HG03039 (cell line): ENCODE results near the gene DLG2.
"Not testable (repeated sequence)": the region's sequence is repeated elsewhere in the genome, so short reads cannot be mapped to it uniquely, and the experiment has no call there.

Source experiments
- ATAC-seq: cut with Tn5 transposase; IDR thresholded peaks from one replicate; pipeline ENCODE4 v1.9.1; 2021; ENCODE audit warnings: mild to moderate bottlenecking, moderate library complexity; ENCODE audit not compliant: unreplicated experiment

DLG2 gene

GRCh38 chr11:85475660-85476517, 151.3 kb downstream of the DLG2 start:
- ATAC-seq: no peak

GRCh38 chr11:85472953-85473352, 154.2 kb downstream of the DLG2 start:
- no peak for ATAC-seq

GRCh38 chr11:85464283-85464682, 162.9 kb downstream of the DLG2 start:
- ATAC-seq: no peak

- ATAC-seq: no peak
Measured at GRCh38 chr11:85459304-85459703, 167.8 kb downstream of the DLG2 start.

GRCh38 chr11:85444479-85444878, 182.7 kb downstream of the DLG2 start:
- no peak for ATAC-seq

- ATAC-seq: no peak
Measured at GRCh38 chr11:85440273-85440672, 186.9 kb downstream of the DLG2 start.

GRCh38 chr11:85438328-85438727, 188.8 kb downstream of the DLG2 start:
- ATAC-seq: no peak

GRCh38 chr11:85431319-85431718, 195.8 kb downstream of the DLG2 start:
- ATAC-seq: no peak

GRCh38 chr11:85423794-85424193, 203.3 kb downstream of the DLG2 start:
- ATAC-seq: no peak

- ATAC-seq: no peak
Measured at GRCh38 chr11:85423316-85423715, 203.8 kb downstream of the DLG2 start.

GRCh38 chr11:85414175-85414574, 213.0 kb downstream of the DLG2 start:
- no peak for ATAC-seq

- ATAC-seq: no peak
Measured at GRCh38 chr11:85407648-85408047, 219.5 kb downstream of the DLG2 start.

GRCh38 chr11:85406841-85407240, 220.3 kb downstream of the DLG2 start:
- no peak for ATAC-seq

- ATAC-seq: no peak
Measured at GRCh38 chr11:85406316-85406715, 220.8 kb downstream of the DLG2 start.

- ATAC-seq: not testable (repeated sequence)
Measured at GRCh38 chr11:85395515-85396055, 231.6 kb downstream of the DLG2 start.

- no peak for ATAC-seq
Measured at GRCh38 chr11:85394283-85394682, 232.9 kb downstream of the DLG2 start.

- no peak for ATAC-seq
Measured at GRCh38 chr11:85391141-85391540, 236.0 kb downstream of the DLG2 start.

GRCh38 chr11:85385547-85385946, 241.6 kb downstream of the DLG2 start:
- no peak for ATAC-seq

GRCh38 chr11:85385111-85385510, 242.0 kb downstream of the DLG2 start:
- ATAC-seq: no peak

- no peak for ATAC-seq
Measured at GRCh38 chr11:85379066-85379465, 248.1 kb downstream of the DLG2 start.

GRCh38 chr11:85377901-85378300, 249.2 kb downstream of the DLG2 start:
- no peak for ATAC-seq

- ATAC-seq: no peak
Measured at GRCh38 chr11:85359859-85360258, 267.3 kb downstream of the DLG2 start.

GRCh38 chr11:85355921-85356320, 271.2 kb downstream of the DLG2 start:
- ATAC-seq: no peak
